Stimulated activated naive B cell treated with anti-CD40 and anti-IgM and Interleukin-4, amounts not matched to agents 10 μg/mL and 1 μg/mL and 100 μg/mL, for 72 hours (primary cell): ENCODE results near the gene NELFB.
"Not testable (repeated sequence)": the region's sequence is repeated elsewhere in the genome, so short reads cannot be mapped to it uniquely, and the experiment has no call there.

Experiments used
- ATAC-seq, 2 donors: fragments of 150-1000 bp; cut with Tn5 transposase; replicated peaks; 2 replicates each; pipeline ENCODE4 v1.10.0; 2021; ENCODE audit warnings: moderate library complexity in 1 of 2
- DNase-seq: peaks from one replicate; pipeline ENCODE4 v3.0.0; 2021
- H3K27ac Mint-ChIP-seq: one replicate; pipeline ENCODE4 v1.8.0; 2022; ENCODE audit warnings: mild to moderate bottlenecking, mixed read lengths
- H3K27me3 Mint-ChIP-seq, 2 donors: one replicate each; pipeline ENCODE4 v1.8.0; 2022; ENCODE audit warnings: mixed read lengths in 2 of 2
- H3K36me3 Mint-ChIP-seq, 2 donors: one replicate each; pipeline ENCODE4 v1.8.0; 2022; ENCODE audit warnings: mixed read lengths in 2 of 2, mild to moderate bottlenecking in 1 of 2
- H3K4me1 Mint-ChIP-seq, 2 donors: one replicate each; pipeline ENCODE4 v1.8.0; 2022; ENCODE audit warnings: mixed read lengths in 2 of 2, mild to moderate bottlenecking in 1 of 2
- H3K4me3 Mint-ChIP-seq, 2 donors: one replicate each; pipeline ENCODE4 v1.8.0; 2022; ENCODE audit warnings: mild to moderate bottlenecking in 2 of 2, mixed read lengths in 2 of 2, moderate library complexity in 1 of 2
- H3K9me3 Mint-ChIP-seq, 2 donors: one replicate each; pipeline ENCODE4 v1.8.0; 2022; ENCODE audit warnings: mixed read lengths in 2 of 2, mild to moderate bottlenecking in 1 of 2

Gene NELFB

DNA sequence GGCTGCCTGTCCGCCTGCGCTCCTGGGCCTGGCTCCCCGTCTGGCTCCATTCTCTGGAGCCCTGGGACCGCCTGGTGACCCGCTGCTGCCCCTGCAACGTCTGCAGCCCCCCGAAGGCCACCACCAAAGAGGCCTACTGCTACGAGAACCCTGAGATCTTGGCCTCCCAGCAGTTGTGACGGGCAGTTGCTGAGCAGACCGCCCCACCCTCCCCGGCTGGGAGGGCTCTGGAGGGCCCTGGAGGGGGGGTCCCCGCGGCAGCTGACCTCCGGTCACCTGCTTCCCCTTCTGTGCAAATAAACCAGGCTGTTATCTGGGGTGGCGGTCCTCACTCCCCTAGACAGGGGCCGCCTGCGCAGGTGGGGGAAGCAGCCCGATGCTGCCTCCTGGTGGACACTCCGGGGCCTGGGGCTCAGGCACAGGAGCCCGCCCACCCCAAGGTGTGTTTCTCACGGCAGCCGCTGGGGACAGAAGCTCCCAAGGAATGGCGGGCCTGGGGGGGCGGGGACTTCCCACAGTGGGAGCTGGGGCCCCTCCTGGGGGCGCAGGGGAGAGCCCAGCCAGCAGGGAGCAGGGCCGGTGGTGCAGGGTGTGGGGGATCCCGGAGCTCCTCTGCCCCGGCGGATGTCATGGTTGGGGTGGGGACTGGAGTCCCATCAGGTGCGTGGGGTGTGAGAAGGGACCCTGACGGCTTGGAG, 18.7 kb upstream of the NELFB start:
- H3K9me3 Mint-ChIP-seq, result no peaks in the 10 kb centered on the region
- DNase-seq (peak; percentile 82), ATAC-seq (peak; percentile 40 to 43)
- H3K4me3 Mint-ChIP-seq, result peak overlapping the region; percentile 46 to 61
- peaks cover 26 to 60% of the 10 kb centered on the region in 2 donors for H3K4me1 Mint-ChIP-seq
- peak overlapping the region; percentile 71 for H3K27ac Mint-ChIP-seq
- H3K27me3 Mint-ChIP-seq, result peaks cover 0 to 10% of the 10 kb centered on the region in 2 donors
- peaks cover 5 to 6% of the 10 kb centered on the region in 2 donors for H3K36me3 Mint-ChIP-seq

DNA sequence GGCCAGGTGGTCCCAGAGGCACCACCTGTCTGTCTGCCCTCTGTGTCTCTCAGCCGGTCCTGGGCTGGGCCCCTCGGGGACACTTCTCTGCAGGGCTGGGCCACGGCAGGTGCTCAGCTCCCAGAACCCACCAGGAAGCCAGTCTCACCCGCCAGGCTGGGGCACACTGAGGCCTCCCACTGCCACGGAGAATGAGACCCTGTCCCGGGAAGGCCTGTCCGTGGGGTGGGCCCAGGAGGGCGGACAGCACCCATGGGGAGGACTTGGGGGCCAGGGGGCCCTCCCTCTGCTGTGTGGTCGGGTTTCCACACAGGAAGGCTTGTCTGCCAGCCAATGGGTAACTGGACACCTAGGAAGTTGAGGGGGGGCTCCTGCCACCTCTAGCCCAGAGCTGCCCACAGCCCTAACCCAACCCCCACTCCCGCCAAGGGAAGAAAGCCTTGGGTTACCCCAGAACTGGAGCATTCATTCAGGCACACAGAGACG, 18.1 kb upstream of the NELFB start:
- Mint-ChIP-seq H3K27me3 (peaks cover 0 to 6% of the 10 kb centered on the region in 2 donors), H3K36me3 (peaks cover 5 to 7% of the 10 kb centered on the region in 2 donors), H3K27ac (peak overlapping the region; percentile 71), H3K4me3 (peak overlapping the region; percentile 46 to 61), H3K4me1 (peaks cover 26 to 60% of the 10 kb centered on the region in 2 donors), H3K9me3 (no peaks in the 10 kb centered on the region)
- DNase-seq (no peak), ATAC-seq (no peak)

DNA sequence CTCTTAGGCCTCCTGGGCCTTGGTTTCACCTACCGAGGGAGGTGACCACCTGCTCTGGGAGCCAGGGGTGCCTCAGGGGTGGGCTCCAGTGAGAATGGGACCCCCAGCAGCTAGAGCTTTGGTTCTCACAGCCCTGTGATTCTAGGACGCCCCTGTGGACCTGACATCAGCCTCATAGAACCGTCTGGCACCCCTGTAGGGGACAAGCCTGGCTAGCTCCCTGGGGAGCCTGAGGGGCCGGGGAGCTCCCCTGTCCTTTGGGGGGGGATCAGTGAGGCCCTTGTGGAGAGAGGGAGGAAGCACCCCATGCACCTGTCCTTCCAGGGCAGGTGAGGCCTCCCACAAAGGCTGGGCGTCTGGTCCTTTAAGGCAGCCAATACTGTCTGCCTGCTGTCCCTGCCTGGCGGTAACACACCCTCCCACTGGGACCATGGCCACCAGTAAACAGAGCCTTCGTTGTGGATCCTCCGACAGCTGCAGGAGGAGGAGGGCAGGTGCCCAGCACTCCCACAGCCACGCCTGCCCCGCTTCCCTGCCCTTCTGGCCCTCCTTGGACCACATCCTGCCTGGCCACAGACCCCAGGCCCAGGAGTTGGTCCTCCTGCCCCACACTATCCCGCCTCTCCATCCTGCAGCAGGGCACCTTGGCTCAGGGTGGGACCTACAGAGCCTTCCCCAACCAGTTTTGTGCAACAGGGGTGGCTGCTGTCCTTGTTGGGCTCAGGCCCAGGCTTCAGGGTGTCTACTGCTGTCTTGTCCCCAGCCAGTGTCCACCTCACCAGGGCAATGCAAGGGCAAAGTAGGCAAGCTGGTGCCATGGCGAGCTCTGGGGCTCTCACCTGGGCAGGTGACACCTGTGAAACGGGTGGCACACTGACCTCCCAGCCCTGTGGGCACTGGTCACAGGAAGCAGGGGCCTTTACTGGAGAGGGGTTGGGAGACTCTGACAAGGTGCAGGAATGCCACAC, 17.1 kb upstream of the NELFB start:
- Mint-ChIP-seq H3K9me3 (no peaks in the 10 kb centered on the region), H3K36me3 (peaks cover 16 to 17% of the 10 kb centered on the region in 2 donors), H3K27ac (no peak overlapping the region), H3K27me3 (no peaks in the 10 kb centered on the region), H3K4me1 (peaks cover 32 to 71% of the 10 kb centered on the region in 2 donors), H3K4me3 (peak overlapping the region; percentile 11 to 57)
- ATAC-seq (no peak), DNase-seq (no peak)

DNA sequence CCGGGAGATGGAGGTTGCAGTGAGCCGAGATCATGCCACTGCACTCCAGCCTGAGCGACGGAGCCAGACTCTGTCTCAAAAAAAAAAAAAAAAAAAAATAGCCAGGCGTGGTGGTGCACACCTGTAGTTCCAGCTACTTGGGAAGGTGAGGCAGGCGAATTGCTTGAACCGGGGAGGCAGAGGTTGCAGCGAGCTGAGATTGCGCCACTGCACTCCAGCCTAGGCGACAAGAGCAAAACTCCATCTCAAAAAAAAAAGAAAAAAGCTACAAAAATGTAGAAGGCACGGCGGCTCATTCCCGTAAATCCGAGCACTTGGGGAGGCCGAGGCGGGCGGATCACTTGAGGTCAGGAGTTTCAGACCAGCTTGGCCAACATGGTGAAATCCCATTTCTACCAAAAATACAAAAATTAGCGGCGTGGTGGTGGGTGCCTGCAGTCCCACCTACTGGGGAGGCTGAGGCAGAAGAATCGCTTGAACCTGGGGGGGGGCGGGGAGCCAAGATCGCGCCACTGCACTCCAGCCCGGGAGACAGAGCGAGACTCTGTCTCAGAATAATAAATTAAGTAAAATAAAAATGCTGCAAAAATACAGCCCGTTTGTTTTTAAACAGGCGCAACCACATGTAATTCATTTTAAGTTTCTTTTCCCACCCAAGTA, 15.5 kb upstream of the NELFB start:
- H3K9me3 Mint-ChIP-seq, H3K27me3 Mint-ChIP-seq, DNase-seq, ATAC-seq: not testable (repeated sequence)
- H3K36me3 Mint-ChIP-seq, result peaks cover 19 to 30% of the 10 kb centered on the region in 2 donors
- H3K4me1 Mint-ChIP-seq, result peaks cover 42 to 80% of the 10 kb centered on the region in 2 donors
- peak overlapping the region; percentile 86 to 94 for H3K4me3 Mint-ChIP-seq
- H3K27ac Mint-ChIP-seq, result peak overlapping the region; percentile 77

DNA sequence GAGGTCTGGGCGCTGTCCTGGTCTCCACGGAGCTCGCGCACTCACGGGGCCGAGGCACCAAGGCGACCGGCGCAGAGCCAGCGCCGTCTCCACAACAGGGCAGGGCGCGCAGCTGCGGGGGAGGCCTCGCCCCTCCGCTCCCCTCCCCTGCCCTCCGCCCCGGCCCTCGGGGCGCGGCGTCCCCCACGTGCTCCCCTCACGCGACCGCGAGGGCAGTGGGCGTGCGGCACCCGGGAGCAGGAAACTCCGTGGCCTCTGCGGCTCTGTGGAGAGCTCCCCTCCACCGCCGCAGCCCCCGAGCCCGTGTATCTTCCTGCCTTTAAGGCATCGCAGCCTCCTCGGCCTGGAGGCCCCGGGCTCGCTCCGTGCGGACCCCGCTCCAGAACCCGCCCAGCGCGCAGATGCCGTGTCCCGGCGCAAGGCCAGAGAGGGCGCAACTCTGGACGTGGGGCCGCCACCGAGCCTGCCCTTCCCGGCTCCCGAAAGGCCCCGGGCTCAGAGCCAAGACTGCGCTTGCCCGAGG, 14.7 kb upstream of the NELFB start:
- peak overlapping the region; percentile 71 for H3K27ac Mint-ChIP-seq
- peaks cover 35 to 73% of the 10 kb centered on the region in 2 donors for H3K4me1 Mint-ChIP-seq
- H3K9me3 Mint-ChIP-seq, result no peaks in the 10 kb centered on the region
- H3K4me3 Mint-ChIP-seq, result peak overlapping the region; percentile 86 to 94
- peak; percentile 44 to 52 for ATAC-seq
- H3K36me3 Mint-ChIP-seq, result peaks cover 18 to 30% of the 10 kb centered on the region in 2 donors
- DNase-seq, result no peak
- no peaks in the 10 kb centered on the region for H3K27me3 Mint-ChIP-seq

DNA sequence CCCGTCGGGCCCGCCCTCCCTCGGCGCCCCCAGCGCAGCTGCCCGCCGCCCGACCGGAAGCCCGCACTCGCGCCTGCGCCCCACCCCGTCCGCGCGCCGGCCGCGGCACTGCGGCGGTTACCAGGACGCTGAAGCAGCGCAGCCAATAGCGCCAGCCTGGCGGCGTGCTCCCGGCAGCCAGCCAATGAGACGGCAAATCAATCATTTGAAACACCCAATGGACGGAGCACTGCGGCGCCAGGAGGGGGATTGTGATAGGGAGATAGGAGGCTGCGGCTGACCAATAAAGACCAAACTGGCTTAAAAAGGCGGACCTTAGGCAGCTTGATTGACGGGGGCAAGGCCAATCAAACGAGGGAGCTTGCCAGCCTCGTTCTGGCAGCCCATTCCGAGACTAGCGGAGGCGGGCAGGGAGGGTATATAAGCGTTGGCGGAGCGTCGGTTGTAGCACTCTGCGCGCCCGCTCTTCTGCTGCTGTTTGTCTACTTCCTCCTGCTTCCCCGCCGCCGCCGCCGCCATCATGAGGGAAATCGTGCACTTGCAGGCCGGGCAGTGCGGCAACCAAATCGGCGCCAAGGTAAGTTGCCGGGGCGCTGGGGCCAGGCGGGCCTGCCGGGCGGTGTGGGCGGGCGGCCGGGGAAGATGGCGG, 14.2 kb upstream of the NELFB start, which contains the start of gene TUBB4B:
Gene TUBB4B (plus strand): TSS at position 447 of the 649 bp plus-strand sequence. CDS start 74 bp downstream, at position 521.
- Mint-ChIP-seq H3K36me3 (peaks cover 17 to 30% of the 10 kb centered on the region in 2 donors), H3K4me1 (peaks cover 34 to 70% of the 10 kb centered on the region in 2 donors), H3K27ac (peak within 1 kb of the TSS; percentile 99), H3K27me3 (no peaks in the 10 kb centered on the region), H3K4me3 (peak within 1 kb of the TSS; percentile 87 to 94), H3K9me3 (no peaks in the 10 kb centered on the region)
- DNase-seq (peak; percentile 99), ATAC-seq (peak; percentile 80 to 82)

DNA sequence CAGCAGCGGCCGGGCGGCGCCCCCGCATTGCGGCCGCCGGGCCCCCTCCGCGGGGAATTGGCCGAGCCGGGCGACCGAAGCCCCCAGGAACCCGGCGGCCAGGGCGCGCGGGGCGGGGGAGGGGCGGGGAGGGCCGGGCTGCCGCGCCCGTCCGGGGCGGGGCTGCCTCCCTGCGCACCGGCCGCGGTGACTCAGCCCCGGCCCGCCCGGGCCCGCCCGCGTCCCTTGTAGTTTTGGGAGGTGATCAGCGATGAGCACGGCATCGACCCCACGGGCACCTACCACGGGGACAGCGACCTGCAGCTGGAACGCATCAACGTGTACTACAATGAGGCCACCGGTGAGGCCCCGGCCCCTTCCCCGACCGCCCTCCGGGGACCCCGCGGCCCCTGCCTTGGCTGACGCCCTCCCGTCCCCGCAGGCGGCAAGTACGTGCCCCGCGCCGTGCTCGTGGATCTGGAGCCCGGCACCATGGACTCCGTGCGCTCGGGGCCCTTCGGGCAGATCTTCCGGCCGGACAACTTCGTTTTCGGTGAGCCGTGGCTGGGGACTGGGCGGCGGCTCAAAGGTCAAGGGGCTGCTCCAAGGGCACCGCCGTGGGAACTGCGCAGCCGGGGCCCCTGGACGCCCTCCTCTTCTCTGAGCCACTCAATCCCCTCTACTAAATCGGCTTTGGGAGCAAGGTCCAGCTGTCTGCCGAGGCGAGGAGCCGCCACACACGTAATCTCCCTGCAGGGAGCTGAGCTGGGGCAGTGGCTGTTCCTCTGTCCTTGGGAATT, 13.4 kb upstream of the NELFB start:
- Mint-ChIP-seq H3K36me3 (peaks cover 17 to 30% of the 10 kb centered on the region in 2 donors), H3K27ac (peak overlapping the region; percentile 88), H3K4me1 (peaks cover 32 to 64% of the 10 kb centered on the region in 2 donors), H3K4me3 (peak overlapping the region; percentile 87 to 94), H3K9me3 (no peaks in the 10 kb centered on the region), H3K27me3 (no peaks in the 10 kb centered on the region)
- ATAC-seq (peak; percentile 20 to 22), DNase-seq (no peak)

DNA sequence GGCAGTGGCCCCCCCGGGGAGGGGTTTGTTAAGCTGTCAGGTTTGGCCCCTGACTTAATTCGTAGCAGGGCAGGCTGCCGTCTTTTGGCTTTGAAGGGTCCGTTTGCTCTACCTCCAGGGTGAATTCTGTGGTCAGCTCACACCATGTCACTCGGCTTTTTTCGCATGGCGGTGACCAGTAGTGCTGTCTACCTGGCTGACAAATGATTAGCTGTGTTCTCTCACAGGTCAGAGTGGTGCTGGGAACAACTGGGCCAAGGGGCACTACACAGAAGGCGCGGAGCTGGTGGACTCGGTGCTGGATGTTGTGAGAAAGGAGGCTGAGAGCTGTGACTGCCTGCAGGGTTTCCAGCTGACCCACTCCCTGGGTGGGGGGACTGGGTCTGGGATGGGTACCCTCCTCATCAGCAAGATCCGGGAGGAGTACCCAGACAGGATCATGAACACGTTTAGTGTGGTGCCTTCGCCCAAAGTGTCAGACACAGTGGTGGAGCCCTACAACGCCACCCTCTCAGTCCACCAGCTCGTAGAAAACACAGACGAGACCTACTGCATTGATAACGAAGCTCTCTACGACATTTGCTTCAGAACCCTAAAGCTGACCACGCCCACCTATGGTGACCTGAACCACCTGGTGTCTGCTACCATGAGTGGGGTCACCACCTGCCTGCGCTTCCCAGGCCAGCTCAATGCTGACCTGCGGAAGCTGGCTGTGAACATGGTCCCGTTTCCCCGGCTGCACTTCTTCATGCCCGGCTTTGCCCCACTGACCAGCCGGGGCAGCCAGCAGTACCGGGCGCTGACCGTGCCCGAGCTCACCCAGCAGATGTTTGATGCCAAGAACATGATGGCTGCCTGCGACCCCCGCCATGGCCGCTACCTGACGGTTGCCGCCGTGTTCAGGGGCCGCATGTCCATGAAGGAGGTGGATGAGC, 12.6 kb upstream of the NELFB start:
- peak overlapping the region; percentile 79 to 87 for H3K4me3 Mint-ChIP-seq
- no peak for DNase-seq
- no peaks in the 10 kb centered on the region for H3K27me3 Mint-ChIP-seq
- peaks cover 30 to 55% of the 10 kb centered on the region in 2 donors for H3K4me1 Mint-ChIP-seq
- peaks cover 17 to 30% of the 10 kb centered on the region in 2 donors for H3K36me3 Mint-ChIP-seq
- peak overlapping the region; percentile 88 for H3K27ac Mint-ChIP-seq
- H3K9me3 Mint-ChIP-seq, result no peaks in the 10 kb centered on the region
- no peak for ATAC-seq

DNA sequence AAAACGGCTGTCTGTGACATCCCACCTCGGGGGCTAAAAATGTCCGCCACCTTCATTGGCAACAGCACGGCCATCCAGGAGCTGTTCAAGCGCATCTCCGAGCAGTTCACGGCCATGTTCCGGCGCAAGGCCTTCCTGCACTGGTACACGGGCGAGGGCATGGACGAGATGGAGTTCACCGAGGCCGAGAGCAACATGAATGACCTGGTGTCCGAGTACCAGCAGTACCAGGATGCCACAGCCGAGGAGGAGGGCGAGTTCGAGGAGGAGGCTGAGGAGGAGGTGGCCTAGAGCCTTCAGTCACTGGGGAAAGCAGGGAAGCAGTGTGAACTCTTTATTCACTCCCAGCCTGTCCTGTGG, 11.9 kb upstream of the NELFB start:
- H3K9me3 Mint-ChIP-seq, ATAC-seq, H3K27me3 Mint-ChIP-seq, DNase-seq: not testable (repeated sequence)
- peak overlapping the region in 1 of 2 donors; percentile 29 for H3K4me3 Mint-ChIP-seq
- peaks cover 17 to 30% of the 10 kb centered on the region in 2 donors for H3K36me3 Mint-ChIP-seq
- peaks cover 26 to 48% of the 10 kb centered on the region in 2 donors for H3K4me1 Mint-ChIP-seq
- H3K27ac Mint-ChIP-seq, result peak overlapping the region; percentile 51

DNA sequence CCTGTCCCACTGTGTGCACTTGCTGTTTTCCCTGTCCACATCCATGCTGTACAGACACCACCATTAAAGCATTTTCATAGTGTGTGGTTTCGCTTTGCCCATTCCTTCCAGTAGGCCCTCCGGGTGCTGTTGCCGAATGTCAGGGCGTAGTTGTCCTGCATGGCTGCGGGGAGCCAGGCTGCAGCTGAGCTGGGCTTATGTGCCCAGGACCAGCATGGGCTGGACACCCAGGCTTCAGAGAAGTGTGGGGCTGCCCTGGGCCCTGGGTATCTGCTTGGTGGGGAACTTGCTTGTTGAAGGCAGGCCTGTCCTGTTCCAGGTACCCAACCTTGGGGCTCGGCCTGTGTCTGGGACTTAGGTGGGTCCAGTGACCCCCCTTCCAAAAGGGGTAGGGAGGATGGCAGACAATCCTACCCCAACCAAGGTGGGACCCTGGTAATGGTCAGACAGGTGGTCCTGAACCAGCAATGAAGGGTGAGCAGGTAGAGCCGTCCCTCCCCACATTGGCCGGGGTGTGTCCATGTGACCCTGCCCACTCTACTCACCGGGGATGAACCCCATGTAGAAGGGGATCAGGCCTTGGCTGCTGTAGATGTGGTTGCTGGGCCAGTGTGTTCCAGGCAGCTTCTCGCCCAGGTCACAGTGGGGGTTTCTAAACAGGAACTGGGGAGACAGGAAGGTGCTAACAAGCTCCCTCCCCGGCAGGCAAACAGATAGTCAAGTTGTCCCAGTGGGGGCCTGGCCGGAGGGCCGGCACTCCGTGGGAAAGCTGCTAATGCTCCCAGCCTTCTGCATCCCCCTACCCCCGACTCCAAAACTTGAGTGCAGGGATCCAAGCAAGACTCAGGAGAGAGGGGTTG, 11.3 kb upstream of the NELFB start:
- DNase-seq (no peak), ATAC-seq (no peak)
- Mint-ChIP-seq H3K36me3 (peaks cover 17 to 30% of the 10 kb centered on the region in 2 donors), H3K27me3 (no peaks in the 10 kb centered on the region), H3K4me1 (peaks cover 24 to 42% of the 10 kb centered on the region in 2 donors), H3K9me3 (no peaks in the 10 kb centered on the region), H3K4me3 (peak overlapping the region; percentile 6 to 11), H3K27ac (peak overlapping the region; percentile 89)
